Upper lobe of left lung (tissue), 4 donors: ENCODE data around the gene PLB1.

Source experiments
- CTCF ChIP-seq, 6 experiments: fragments of 450-650 bp in 4 of 6; fragments of 200-600 bp in 2 of 6; sonication (generic) in 2 of 6; IDR thresholded peaks; one replicate each; pipeline ENCODE4 v1.5.1; 2016 to 2019; ENCODE audit warnings: antibody characterized with exemption in 6 of 6
- EP300 ChIP-seq, 4 donors: sonication (generic); formaldehyde crosslinking; IDR thresholded peaks; one replicate each; pipeline ENCODE4 v1.5.1; 2017; ENCODE audit warnings: antibody characterized with exemption in 4 of 4, control low read depth in 2 of 4
- POLR2A ChIP-seq, 4 donors: fragments of 450-650 bp; IDR thresholded peaks; one replicate each; pipeline ENCODE4 v1.5.1; 2016 to 2017; ENCODE audit warnings: antibody characterized with exemption in 4 of 4, mild to moderate bottlenecking in 2 of 4
- POLR2AphosphoS5 ChIP-seq, 2 donors: sonication (generic); formaldehyde crosslinking; IDR thresholded peaks; one replicate each; pipeline ENCODE4 v1.5.1; 2017; ENCODE audit warnings: antibody characterized with exemption in 2 of 2

GRCh38 chr2:28642796-28643195 is 146.9 kb downstream of the PLB1 start:
- TF ChIP-seq CTCF (IDR thresholded peaks at IDR 0.05) (no peak), POLR2A (IDR thresholded peaks at IDR 0.05) (no peak), POLR2AphosphoS5 (IDR thresholded peaks at IDR 0.05) (no peak), EP300 (IDR thresholded peaks at IDR 0.05) (no peak)
